GM19438 (cell line): ENCODE data around the gene CROCC2.

Experiments used
- ATAC-seq: cut with Tn5 transposase; IDR thresholded peaks from one replicate; pipeline ENCODE4 v1.9.1; 2021; ENCODE audit warnings: low read depth; ENCODE audit not compliant: unreplicated experiment

The CROCC2 gene

DNA sequence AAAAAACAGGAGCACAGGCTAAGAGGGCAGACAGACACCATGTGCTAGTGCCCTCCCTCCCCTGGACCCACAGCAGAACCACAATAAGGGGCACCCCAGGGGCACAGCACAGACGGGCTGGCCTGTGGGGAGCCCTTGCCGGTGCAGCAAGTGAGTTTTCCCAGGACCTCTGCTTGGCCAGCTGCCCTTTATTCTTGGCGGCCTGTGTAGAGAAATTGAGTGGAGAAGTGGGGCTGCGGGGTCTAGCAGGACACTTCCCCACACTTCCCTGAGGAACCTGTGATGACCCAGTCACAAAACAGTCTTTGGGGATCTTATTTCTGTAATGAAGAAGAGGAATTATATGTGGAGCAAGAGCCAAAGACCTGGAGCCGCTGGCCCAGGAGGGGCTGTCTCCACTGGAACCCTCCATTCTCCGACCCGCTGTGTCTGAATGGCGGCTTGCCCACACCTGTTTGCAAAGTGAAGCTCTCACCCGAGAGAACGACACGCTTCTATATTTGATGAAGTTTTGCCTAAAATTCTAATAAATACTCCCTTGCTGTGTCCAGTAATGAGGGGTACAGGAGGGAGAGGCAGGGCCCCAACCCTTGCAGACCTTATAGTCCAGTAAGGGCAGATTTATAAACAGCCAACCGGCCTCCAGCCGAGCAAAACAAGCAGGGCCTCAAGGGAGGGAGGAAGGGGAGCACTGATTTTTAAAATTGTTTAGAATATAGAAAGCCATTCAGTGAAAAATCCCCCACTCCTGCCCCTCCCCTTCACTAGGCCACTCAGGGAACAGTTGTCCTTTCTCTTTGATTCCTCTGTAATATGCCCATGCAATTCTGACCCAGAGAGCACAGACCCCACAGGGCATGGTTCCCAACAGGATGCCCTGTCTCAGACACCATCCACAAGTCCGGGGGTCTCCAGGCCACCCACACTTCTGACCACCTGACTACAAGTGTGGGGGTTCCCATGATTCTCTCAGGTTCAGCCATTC is 47.6 kb downstream of the CROCC2 start:
- ATAC-seq: no peak

DNA sequence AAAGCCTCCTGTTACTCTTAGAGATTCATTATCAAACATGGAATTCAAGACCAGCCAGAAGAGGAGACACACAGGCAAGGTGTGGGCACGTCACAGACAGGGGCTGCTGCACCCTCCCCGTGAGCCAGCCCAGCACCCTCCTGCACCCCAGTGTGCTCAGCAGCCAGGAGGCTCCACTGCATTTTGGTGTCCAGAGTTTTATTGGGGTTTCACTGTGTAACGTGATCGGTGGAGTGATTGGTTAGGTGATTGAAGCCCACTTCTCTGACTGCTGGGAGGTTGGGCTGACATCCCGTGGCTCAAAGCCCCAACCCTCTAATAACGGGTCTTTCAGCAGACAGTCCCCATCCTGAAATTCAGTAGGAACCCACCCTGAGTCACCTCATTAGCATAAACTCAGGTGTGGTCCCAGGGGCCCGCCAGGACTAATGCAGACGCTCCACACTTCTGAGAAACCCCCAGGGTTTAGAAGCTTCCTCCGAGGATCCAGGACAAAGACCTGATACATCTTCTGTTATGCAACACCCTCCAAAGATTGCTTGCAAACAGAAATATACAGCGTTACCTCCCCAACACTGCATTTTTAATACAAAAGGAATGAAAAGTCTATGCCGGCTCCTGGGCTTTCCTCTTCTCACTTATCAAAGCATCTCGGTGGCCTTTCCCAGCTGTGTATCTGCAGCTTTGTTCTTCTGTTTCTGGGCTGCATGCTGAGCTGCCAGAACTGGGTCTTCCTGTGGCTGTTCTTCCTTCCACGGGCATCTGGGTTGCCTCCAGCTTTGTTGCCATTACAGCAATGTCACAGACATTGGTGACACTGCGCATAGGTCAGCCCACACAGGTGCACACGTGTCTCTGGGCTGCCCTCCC is 48.5 kb downstream of the CROCC2 start:
- ATAC-seq: no peak

DNA sequence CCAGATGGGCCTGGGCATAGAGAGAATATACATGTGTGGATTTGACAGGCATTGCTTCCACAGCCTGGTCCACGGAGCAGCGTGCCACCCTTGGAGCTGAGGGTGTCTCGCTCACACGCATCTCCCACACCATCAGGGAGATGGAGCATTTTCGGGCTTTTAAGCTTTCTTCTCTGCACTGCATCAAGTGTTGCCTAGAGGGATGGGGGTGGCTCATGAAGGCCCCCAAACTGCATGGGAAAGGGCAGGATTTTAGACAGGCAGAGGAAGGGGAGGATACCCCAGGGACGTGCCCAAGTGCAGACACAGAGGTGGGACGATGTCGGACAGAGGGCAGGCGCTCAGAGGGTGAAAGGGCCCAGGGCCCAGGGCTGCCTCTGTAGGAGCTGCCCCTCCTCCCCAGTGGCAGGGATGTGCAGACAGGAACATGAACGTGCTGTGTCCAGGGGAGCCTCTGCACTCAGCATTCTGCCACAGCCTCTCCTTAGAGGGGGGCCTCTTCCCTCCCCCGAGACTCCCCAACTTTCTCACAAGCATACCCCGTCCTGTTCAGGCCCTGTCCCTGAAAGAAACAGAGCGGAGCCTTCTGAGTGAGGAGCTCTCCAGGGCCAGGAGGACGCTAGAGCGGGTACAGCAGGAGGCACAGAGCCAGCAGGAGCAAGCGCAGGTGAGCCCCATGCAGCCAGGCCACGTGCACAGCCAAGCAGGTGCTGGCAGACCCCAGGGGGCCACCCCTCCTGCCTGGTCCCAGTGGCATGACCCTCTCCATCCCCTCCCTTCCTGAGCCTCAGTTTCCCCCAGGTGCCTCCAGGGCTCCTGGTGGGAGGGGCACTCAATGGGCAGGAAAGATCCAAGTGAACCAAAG is 49.4 kb downstream of the CROCC2 start:
- ATAC-seq: no peak

DNA sequence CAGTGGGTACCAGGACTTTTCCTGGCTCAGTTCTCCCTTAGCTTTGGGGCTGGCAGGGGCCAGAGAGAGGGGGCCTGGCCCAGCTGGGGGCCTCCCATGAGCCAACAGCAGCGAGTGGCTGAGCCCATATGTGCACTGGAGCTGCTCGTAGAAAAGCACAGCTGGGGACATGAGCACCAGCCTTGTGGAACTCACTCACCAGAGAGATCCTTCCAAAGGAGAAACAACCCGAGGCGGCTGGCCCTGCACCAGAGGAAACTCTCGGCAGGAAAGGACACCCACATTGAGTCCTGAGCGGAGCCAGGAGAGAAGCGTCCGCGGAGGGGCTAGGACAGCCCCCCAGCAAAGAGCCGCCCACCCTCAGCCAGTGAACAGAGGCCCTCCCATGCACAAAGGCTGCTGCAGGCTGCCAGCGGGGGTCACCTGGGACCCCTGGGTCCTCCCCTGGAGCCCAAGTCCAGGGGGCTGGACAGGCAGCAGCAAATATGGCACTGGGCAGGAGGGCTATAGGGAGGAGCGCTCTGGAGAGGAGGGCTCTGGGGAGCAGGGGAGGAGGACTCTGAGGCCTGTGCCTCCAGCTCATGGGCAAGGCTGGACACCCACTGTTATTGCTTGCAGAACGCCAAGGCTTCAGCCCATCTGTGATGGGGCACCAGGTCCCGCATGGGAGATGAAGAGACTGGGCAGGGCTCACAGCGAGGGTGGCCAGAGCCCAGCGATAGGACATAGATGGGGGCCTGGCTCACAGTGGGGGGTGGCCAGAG is 50.2 kb downstream of the CROCC2 start:
- ATAC-seq: no peak

DNA sequence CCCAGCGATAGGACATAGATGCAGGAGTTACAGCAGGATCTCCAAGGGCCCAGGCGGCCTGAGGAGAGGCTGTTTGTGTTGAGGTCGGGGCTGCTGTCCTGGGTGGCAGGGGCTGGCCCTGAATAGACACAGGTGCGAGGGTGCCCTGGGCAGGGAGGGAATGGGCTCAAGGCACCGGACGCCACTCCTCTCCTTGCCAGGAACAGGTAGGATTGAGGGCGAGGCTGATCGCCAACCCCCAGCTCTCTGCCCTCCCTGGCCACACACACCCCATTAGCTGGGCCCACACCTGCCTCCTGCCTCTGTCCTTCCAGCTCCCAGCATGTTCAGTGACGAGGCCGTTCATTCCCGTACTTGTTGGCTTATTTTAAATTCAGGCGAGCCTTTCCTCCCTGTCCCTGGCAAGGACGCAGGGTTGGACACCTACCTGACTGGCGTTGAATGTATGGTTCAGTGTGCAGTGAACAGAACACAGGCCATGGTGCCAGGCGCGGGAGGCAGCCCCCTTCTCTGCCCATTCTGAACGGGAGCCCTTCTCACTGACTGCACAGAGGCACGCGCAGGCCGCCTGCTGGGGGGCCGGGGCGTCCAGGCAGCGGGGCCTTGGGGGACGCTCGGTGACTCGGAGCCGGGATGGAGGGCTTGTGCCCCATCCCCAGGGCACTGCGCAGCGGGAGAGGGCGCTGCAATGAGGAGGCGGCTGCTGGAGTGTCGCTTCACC is 51.0 kb downstream of the CROCC2 start:
- ATAC-seq: no peak

DNA sequence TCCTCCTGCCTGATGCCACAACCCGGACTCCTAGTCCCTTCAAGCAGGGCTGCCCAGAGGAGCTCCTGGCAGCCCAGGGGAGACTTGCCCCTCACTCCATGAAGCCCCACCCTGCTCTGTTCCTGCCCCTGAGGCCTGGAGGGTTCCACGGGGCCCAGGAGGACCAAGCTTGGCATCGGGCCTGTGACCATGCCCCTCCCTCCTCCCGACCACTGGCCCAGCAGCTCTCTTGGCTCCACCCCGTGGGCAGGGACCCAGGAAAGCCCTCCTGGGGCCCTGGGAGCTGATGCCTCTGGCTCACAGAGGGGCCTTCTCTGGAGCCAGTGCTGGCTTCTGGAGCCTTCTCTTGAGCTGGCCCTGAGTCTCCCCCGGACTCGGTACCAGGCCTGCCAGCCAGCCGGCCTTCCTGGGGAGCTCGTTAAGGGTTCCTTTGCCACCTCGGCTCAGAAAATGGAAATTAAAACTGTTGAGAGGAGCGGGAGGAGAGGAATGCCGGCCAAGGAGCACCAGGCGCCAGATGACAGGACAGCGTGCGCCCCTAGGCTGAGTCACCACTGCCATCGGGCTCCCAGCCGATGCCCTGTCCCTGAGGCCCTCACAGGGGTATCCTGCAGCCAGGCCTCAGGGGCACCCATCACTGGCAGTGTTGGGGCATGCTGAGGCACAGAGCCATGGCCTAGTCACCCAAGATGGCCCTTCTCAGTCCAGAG is 51.7 kb downstream of the CROCC2 start:
- ATAC-seq: no peak

DNA sequence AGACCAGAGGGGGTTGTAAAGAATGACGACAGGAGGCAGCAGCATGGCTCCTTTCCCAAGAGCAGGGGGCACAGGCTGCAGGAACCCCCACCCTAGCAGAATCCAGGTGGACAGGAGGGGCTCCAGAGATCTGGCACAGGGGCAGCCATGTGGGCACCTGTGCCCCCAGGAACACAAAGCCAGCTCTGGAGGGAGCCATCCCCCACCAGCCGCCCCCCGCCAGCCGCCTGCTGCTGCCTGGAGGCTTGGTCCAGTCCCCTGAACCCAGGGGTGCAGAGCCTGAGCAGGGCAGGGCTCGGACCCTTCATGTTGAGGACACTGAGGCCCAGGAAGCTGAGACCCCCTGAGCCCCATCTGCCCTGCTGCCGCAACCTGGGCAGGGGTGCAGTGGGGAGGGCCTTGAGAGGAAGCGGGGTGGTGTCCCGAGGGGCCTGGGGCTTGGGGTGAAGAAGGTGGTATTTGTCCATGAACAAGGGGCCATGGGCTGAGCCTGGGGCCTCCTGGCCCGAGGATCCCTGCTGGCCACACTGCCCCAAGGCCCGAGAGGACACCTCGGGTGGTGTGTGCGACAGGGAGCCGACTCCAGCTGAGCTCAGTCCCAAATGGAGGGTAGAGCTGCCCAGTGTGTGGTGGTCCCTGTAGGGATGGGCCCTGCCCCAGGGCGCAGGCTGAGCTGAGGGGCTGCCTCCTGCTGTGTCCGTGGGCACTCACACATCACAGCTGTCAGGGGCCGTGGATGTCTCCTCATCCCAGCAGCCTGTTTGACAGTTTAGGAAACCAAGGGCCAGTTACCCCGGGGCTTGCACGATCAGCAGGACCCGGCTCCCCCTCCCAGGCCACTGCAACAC is 52.5 kb downstream of the CROCC2 start:
- no peak for ATAC-seq

DNA sequence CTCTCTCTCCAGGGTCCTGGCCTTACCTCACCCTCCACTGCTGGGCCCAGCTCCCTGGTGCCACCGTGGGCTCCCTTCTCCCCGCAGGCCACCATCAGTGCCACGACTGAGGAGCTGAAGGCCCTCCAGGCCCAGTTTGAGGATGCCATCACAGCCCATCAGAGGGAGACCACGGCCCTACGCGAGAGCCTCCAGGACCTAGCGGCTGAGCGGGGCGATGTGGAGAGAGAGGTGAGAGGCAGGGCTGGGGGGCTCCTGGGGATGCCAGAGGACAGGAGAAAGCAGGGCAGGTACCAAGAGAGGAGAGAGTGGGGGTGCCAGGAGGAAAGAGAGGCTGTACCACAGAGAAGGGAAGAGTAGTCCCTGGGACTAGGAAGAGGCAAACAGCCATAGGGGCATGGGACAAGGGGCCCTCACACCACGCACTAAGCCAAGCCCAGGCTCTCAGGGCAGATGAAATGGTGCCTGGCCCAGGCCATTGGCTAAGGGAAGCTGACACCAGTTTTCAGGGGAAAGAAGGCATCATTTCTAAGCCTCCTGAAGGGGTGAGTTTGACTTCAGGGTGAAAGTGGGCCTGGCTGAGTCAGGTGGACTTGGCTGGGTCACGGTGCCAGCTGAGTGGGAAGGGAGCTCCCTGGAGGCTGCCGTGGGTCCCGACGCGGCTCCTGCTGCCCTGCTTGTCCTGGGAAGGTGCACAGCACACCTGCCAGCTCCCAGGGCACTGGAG is 53.2 kb downstream of the CROCC2 start:
- ATAC-seq: no peak

DNA sequence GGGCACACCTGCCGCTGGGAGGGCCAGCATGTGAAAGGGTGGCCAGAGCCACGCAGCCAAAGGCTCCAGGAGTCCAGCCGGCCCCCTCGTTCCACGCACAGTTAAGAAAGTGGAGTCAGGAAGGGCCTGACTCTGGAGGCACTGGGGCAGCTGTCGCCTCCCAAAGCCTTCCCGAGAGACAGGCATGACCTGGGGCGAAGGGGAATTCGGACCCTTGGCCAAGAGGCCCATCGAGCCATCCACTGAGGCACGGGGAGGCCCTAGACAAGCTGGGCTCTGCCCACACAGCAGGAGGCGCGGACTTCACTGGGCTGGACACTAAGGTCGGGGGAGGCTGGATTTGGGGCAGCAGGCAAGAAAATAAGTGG is 53.8 kb downstream of the CROCC2 start:
- ATAC-seq: no peak

DNA sequence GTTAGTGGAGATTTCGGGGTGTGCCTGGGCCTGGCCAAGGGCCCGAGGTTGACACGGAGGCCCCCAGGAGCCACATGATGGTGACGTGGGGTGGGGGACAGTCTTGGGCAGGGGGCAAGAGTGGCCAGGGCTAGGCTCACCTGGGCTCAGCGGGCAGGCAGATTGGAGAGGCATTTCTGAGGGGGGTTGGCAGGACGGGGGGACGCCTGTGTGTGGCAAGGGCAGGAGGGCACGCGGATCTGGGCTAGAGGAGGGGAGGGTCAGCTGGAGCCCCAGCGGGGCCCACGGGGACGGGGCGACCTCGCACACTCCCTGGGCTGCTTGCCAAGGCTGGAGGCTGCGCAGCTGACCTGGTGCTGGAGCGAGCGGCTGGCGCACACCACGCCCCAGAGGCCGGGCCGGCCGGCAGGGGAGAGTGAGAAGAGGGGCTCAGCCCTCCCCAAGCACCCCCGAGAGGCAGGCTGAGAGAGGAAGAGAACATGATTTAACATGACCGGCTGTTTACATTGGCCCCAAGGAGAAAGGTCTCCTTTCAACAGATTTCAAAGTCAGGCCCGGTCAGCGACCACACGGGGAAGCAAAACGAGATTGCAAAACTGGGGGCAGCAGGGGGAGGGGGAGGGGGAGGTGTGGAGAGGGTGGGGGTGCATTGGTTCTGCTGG is 54.3 kb downstream of the CROCC2 start:
- no peak for ATAC-seq

DNA sequence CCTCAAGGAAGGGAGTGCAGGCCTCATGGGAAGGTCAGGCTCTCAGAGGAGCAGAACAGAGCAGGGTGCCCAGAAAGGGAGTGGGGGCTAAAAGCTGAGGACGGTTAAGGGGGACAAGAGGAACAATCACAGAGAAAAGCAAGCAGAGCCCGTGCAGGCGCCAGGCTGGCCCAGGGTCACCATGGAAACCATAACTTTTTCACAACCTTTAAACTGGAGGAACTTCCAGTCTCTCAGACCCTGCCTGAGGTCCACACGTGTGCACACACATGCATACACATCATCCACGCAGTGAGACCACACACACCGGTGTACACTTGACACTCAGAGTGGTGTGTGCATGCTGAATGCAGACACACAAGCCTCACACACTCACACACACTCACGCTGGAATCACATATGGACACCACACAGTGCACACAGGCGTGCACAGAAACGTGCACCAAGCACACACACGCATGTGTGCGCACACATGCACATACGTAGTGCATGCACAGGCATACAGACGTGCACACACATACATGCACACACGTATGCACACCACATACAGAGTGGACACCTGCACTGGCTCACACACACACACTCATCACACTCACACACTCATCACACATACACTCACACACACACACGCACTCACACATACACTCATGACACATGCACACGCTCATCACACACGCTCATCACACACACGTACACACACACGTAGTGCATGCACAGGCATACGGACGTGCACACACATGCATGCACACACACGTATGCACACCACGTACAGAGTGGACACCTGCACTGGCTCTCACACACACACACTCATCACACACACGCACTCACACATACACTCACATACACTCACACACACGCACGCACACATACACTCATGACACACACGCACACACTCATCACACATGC is 55.1 kb downstream of the CROCC2 start:
- ATAC-seq: no peak

DNA sequence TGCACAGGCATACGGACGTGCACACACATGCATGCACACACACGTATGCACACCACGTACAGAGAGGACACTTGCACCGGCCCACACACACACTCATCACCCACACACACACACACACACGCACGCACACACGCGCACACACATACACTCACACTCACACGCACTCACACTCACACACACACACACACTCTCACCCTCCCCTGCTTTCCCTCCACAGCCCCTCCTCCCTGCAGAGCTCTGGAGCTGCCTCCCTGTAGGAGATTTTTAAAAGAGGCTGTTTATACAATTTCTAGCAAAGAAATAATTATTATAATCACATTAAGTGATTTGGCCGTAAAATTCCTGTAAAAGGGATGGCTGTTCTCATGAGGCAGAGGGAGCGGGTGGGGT is 55.8 kb downstream of the CROCC2 start:
- ATAC-seq: no peak

DNA sequence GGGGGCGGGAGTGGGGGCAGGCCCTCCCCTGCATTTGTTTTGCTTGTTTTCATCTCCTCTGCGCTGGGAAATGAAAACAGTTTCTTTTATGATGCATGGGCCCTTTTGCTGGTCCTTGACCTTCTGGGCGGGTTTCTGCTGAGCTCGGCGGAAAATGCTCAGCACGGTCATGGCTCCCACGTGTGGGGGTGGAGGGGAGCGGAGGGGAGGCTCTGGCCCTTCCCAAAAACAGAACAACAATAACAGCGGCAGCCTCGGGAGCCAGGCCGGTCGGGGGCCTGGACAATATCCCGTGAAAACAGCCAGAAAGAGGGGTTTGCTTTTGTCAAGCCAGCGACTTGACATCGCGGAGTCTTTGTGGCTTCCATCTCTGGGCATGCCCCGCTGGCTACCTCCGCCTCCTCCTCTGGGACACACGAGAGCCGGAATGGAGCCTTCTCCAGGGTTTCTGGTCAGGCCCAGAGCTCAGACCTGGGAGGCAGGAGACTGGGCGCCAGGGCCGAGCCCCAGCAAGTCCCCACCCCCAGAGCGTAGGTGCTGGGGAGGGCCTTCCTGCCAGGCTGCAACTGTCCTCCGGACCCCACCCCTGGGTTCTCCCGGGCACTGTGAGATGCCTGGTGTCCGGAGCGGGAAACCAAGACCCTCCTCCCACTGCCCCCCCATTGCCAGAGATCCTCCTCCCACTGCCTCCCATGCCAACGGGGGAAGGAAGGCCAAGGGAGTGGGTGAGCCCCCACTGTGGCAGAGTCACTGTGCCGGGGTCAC is 56.3 kb downstream of the CROCC2 start:
- ATAC-seq: no peak

DNA sequence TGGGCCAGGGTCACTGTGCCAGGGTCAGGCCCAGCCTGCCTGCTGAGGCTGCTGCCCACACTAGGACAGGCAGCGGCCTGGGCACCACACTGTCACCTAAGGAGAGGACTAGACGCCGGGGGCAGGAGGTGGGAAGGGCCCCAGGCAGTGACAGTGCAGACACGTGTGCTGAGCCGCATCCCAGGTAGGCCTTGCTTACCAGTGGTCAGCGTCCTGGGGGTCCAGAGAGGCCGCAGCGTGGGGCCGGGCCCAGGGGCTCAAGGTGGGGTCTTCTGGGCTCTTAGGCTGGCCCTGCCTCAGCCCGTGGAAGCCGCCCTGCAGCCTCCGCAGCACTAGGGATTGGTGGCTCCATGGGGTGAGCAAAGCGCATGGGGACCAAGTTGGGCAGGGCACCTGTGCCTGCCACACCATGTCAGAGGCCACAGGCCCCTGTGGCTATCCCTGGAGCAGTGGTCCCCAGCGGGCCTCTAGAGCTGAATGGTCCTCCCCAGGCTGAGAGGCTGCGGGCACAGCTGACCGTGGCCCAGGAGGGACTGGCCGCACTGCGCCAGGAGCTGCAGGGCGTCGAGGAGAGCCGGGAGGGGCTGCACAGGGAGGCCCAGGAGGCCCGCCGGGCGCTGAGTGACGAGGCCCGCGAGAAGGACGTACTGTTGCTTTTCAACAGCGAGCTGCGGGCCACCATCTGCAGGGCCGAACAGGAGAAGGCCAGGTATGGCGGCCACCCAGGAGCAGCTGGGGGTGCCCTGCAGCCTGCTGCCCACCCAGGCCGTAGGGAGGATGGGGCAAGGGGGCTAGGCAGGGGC is 57.1 kb downstream of the CROCC2 start:
- ATAC-seq: no peak
